CD14-positive monocyte (primary cell): ENCODE data around the gene PPP1R16B. TPM values are rescaled to one million over a fixed set of nuclear protein-coding genes. Genes with fewer than 3 reads are reported as not detected.

Experiments used
- DNase-seq, 3 donors: peaks; one replicate each; pipeline ENCODE4 v3.0.0-alpha.2; 2011 to 2022
- H2AFZ ChIP-seq: 2 replicates; pipeline ENCODE4 v1.6.0; 2012; ENCODE audit warnings: mild to moderate bottlenecking, low read depth, low read length, inconsistent platforms; ENCODE audit not compliant: insufficient read depth, poor library complexity, severe bottlenecking
- H3K27ac ChIP-seq, 2 donors: 1 replicate in 1 of 2; 2 replicates in 1 of 2; pipeline ENCODE4 v1.5.1; 2012 to 2013; ENCODE audit warnings: low read length in 2 of 2, control low read depth in 1 of 2, inconsistent platforms in 1 of 2, low read depth in 1 of 2, mild to moderate bottlenecking in 1 of 2
- H3K27me3 ChIP-seq, 2 donors: one replicate each; pipeline versions ENCODE4 v1.6.0 to v1.6.1; 2011 to 2013; ENCODE audit warnings: low read length in 2 of 2; ENCODE audit not compliant: control insufficient read depth in 2 of 2, insufficient read depth in 2 of 2
- H3K36me3 ChIP-seq, 2 donors: replicated peaks in 1 of 2; 1 replicate in 1 of 2; 2 replicates in 1 of 2; pipeline versions ENCODE4 v1.5.1 to v1.6.1; 2012 to 2013; ENCODE audit warnings: low read length in 2 of 2, control low read depth in 1 of 2, inconsistent platforms in 1 of 2, mild to moderate bottlenecking in 1 of 2; ENCODE audit not compliant: insufficient read depth in 2 of 2, control insufficient read depth in 1 of 2
- H3K4me1 ChIP-seq, 2 donors: 1 replicate in 1 of 2; 2 replicates in 1 of 2; pipeline versions ENCODE4 v1.5.1 to v1.6.1; 2012 to 2013; ENCODE audit warnings: low read length in 2 of 2, control low read depth in 1 of 2, inconsistent platforms in 1 of 2, mild to moderate bottlenecking in 1 of 2, moderate library complexity in 1 of 2; ENCODE audit not compliant: insufficient read depth in 2 of 2, control insufficient read depth in 1 of 2
- H3K4me2 ChIP-seq: replicated peaks from 2 replicates; pipeline ENCODE3; 2012; ENCODE audit warnings: low read length, moderate library complexity, mild to moderate bottlenecking; ENCODE audit not compliant: poor library complexity, severe bottlenecking; ENCODE audit errors: extremely low read depth
- H3K4me3 ChIP-seq, 3 experiments: fragments of 200-600 bp in 1 of 3; sonication (generic) in 1 of 3; replicated peaks in 1 of 3; 1 replicate in 2 of 3; 2 replicates in 1 of 3; pipeline ENCODE4 v1.5.1; 2011 to 2013; ENCODE audit warnings: low read length in 3 of 3, mild to moderate bottlenecking in 3 of 3, control low read depth in 2 of 3, low read depth in 2 of 3, inconsistent platforms in 1 of 3, moderate library complexity in 1 of 3
- H3K79me2 ChIP-seq: 2 replicates; pipeline ENCODE4 v1.6.0; 2012; ENCODE audit warnings: mild to moderate bottlenecking, control low read depth, inconsistent platforms, low read length, moderate library complexity; ENCODE audit not compliant: insufficient read depth
- H3K9ac ChIP-seq: 2 replicates; pipeline ENCODE4 v1.6.0; 2017; ENCODE audit warnings: low read length, mild to moderate bottlenecking; ENCODE audit not compliant: insufficient read depth, poor library complexity, severe bottlenecking
- H3K9me3 ChIP-seq, 2 donors: replicated peaks in 1 of 2; 1 replicate in 1 of 2; 2 replicates in 1 of 2; pipeline versions ENCODE4 v1.5.1 to v1.6.1; 2012 to 2013; ENCODE audit warnings: low read length in 2 of 2, control low read depth in 1 of 2; ENCODE audit not compliant: control insufficient read depth in 1 of 2, insufficient read depth in 1 of 2
- H4K20me1 ChIP-seq: 2 replicates; pipeline ENCODE4 v1.6.0; 2012; ENCODE audit warnings: mild to moderate bottlenecking, low read length, control low read depth, moderate library complexity; ENCODE audit not compliant: insufficient read depth
- H3K27ac Mint-ChIP-seq, 7 donors: one replicate each; pipeline ENCODE4 v1.8.0; 2020; ENCODE audit warnings: mild to moderate bottlenecking in 7 of 7, mixed read lengths in 7 of 7, moderate library complexity in 6 of 7, inconsistent platforms in 2 of 7
- H3K27me3 Mint-ChIP-seq, 3 donors: one replicate each; pipeline ENCODE4 v1.8.0; 2021 to 2022; ENCODE audit warnings: low read depth in 3 of 3, mild to moderate bottlenecking in 3 of 3, mixed read lengths in 3 of 3, moderate library complexity in 3 of 3, inconsistent platforms in 1 of 3
- H3K36me3 Mint-ChIP-seq, 2 donors: one replicate each; pipeline ENCODE4 v1.8.0; 2020; ENCODE audit warnings: mixed read lengths in 2 of 2, inconsistent platforms in 1 of 2, mild to moderate bottlenecking in 1 of 2
- H3K4me1 Mint-ChIP-seq: one replicate; pipeline ENCODE4 v1.8.0; 2020; ENCODE audit warnings: mild to moderate bottlenecking, mixed read lengths
- H3K4me3 Mint-ChIP-seq, 2 donors: one replicate each; pipeline ENCODE4 v1.8.0; 2020; ENCODE audit warnings: mild to moderate bottlenecking in 2 of 2, mixed read lengths in 2 of 2, moderate library complexity in 1 of 2
- H3K9me3 Mint-ChIP-seq, 7 donors: one replicate each; pipeline ENCODE4 v1.8.0; 2020 to 2022; ENCODE audit warnings: mixed read lengths in 7 of 7, mild to moderate bottlenecking in 6 of 7, moderate library complexity in 6 of 7, inconsistent platforms in 2 of 7
- WGBS: methylation state at CpG from one replicate; pipeline ENCODE4 v1.1.5; 2013; ENCODE audit warnings: missing lambda C conversion rate; ENCODE audit not compliant: insufficient coverage; 5-methylcytosine and 5-hydroxymethylcytosine counted together
- intact Hi-C, 2 donors: fragments of 100-400 bp; cut with micrococcal nuclease; formaldehyde crosslinking; loops; one replicate each; pipeline versions ENCODE4 v1.15.0 to v1.15.1; 2023
- polyA plus RNA-seq, 3 donors: library from polyadenylated mRNA; depleted of rRNA in 1 of 3; unstranded in 2 of 3; stranded (reverse) in 1 of 3; fragments of 300-500 nt in 2 of 3; fragments of >200 nt in 1 of 3; fragmentation: Illumina TruSeq in 2 of 3; gene quantifications; 1 replicate in 2 of 3; 2 replicates in 1 of 3; pipeline ENCODE4 v1.2.3, GENCODE V29; 2012 to 2021
- TF ChIP-seq, protein P1 (sequence below): fragments of 200-600 bp; IDR thresholded peaks from one replicate; pipeline ENCODE4 v1.8.0; 2022; ENCODE audit warnings: antibody characterized with exemption, mild to moderate bottlenecking

The PPP1R16B gene
- polyA plus RNA-seq, 3 donors = 1.1 to 4.4 (median 1.4) TPM

- no peak overlapping the region for H3K4me2 ChIP-seq
- no peak overlapping the region for H3K4me3 ChIP-seq
- H2AFZ ChIP-seq = no peak overlapping the region
- WGBS = 90% methylated on average over 16 of the region's 19 CpGs
- no peak for DNase-seq
- H3K27ac Mint-ChIP-seq = no peak overlapping the region
- no peaks in the 10 kb centered on the region for H3K4me1 Mint-ChIP-seq
- peaks cover 14 to 26% of the 10 kb centered on the region in 2 donors for H3K36me3 Mint-ChIP-seq
- H3K27me3 ChIP-seq = no peaks in the 10 kb centered on the region
- intact Hi-C loops = no loop called here
- H4K20me1 ChIP-seq = no peaks in the 10 kb centered on the region
- H3K4me3 Mint-ChIP-seq = peak overlapping the region in 1 of 2 donors; percentile 7
- H3K79me2 ChIP-seq = no peaks in the 10 kb centered on the region
- peaks cover 0 to 2% (median 0%) of the 10 kb centered on the region in 7 donors for H3K9me3 Mint-ChIP-seq
- H3K9ac ChIP-seq = no peak overlapping the region
- TF ChIP-seq, protein P1, sequence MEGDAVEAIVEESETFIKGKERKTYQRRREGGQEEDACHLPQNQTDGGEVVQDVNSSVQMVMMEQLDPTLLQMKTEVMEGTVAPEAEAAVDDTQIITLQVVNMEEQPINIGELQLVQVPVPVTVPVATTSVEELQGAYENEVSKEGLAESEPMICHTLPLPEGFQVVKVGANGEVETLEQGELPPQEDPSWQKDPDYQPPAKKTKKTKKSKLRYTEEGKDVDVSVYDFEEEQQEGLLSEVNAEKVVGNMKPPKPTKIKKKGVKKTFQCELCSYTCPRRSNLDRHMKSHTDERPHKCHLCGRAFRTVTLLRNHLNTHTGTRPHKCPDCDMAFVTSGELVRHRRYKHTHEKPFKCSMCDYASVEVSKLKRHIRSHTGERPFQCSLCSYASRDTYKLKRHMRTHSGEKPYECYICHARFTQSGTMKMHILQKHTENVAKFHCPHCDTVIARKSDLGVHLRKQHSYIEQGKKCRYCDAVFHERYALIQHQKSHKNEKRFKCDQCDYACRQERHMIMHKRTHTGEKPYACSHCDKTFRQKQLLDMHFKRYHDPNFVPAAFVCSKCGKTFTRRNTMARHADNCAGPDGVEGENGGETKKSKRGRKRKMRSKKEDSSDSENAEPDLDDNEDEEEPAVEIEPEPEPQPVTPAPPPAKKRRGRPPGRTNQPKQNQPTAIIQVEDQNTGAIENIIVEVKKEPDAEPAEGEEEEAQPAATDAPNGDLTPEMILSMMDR = no peak
- H3K9me3 ChIP-seq = no peaks in the 10 kb centered on the region
- no peak overlapping the region for H3K27ac ChIP-seq
- H3K36me3 ChIP-seq = peaks cover 2 to 17% of the 10 kb centered on the region in 2 donors
- H3K4me1 ChIP-seq = no peaks in the 10 kb centered on the region
- peaks cover 0 to 4% (median 0%) of the 10 kb centered on the region in 3 donors for H3K27me3 Mint-ChIP-seq
These were observed 26.0 kb upstream of the PPP1R16B start for GRCh38 chr20:38779247-38780097.

DNA sequence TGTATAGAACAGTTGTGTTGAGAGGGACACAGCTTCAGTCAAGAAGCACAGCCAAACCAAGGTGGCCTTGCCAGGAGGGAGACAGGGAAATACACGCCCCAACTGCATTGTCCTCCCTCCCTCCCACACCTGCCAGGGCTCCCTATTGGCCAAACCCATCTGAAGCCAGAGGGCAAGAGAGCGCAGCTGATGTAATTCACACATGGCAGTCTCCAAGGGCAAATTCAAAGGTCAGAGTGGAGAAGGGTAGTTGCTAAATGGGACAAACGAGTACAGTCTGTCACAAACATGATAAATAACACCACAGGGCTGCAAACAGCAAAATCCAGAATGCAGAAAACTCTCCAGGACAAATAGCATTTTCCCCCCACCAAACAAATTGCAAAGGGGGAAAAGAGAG is 23.2 kb upstream of the PPP1R16B start:
- no peak for DNase-seq
- H4K20me1 ChIP-seq = no peaks in the 10 kb centered on the region
- TF ChIP-seq, protein P1 = no peak
- no peaks in the 10 kb centered on the region for H3K4me1 Mint-ChIP-seq
- H3K4me3 Mint-ChIP-seq = no peak overlapping the region
- no peak overlapping the region for H2AFZ ChIP-seq
- peaks cover 0 to 2% of the 10 kb centered on the region in 2 donors for H3K36me3 Mint-ChIP-seq
- WGBS = no CpG with 5 or more reads among the region's 3 CpGs
- peak overlapping the region in 1 of 7 donors; percentile 77 for H3K27ac Mint-ChIP-seq
- H3K79me2 ChIP-seq = no peaks in the 10 kb centered on the region
- intact Hi-C loops = no loop called here
- no peak overlapping the region for H3K9ac ChIP-seq
- no peaks in the 10 kb centered on the region for H3K36me3 ChIP-seq
- peaks cover 0 to 4% (median 0%) of the 10 kb centered on the region in 3 donors for H3K27me3 Mint-ChIP-seq
- H3K4me3 ChIP-seq = no peak overlapping the region
- H3K9me3 Mint-ChIP-seq = no peaks in the 10 kb centered on the region
- no peaks in the 10 kb centered on the region for H3K27me3 ChIP-seq
- H3K27ac ChIP-seq = no peak overlapping the region
- no peaks in the 10 kb centered on the region for H3K9me3 ChIP-seq
- H3K4me1 ChIP-seq = no peaks in the 10 kb centered on the region
- no peak overlapping the region for H3K4me2 ChIP-seq
